SU-DHL-6 (cell line): ENCODE results near the gene CCNY.

ENCODE experiments used
- H2AFZ ChIP-seq: fragments of 200-600 bp; sonication (generic); 2 replicates; pipeline ENCODE4 v1.6.1; 2014; ENCODE audit warnings: low read depth, mild to moderate bottlenecking, moderate library complexity, mixed read lengths, antibody characterized with exemption, low read length; ENCODE audit not compliant: severe bottlenecking
- H3F3A ChIP-seq: fragments of 200-600 bp; shearing (Covaris generic); 2 replicates; pipeline ENCODE4 v1.6.0; 2016; ENCODE audit warnings: antibody characterized with exemption, mild to moderate bottlenecking; ENCODE audit not compliant: insufficient read depth
- H3K27ac ChIP-seq: fragments of 200-600 bp; sonication (generic); 2 replicates; pipeline ENCODE4 v1.5.1; 2016; ENCODE audit warnings: low read depth, mild to moderate bottlenecking, low read length, moderate library complexity, mixed read lengths
- H3K27me3 ChIP-seq: fragments of 200-600 bp; sonication (generic), shearing (Covaris generic); 2 replicates; pipeline ENCODE4 v1.6.0; 2014; ENCODE audit warnings: mild to moderate bottlenecking, low read length
- H3K36me3 ChIP-seq: fragments of 200-600 bp; sonication (generic); 2 replicates; pipeline ENCODE4 v1.6.1; 2014; ENCODE audit warnings: mild to moderate bottlenecking, low read length, mixed read lengths
- H3K4me2 ChIP-seq: fragments of 300-600, 200-600 bp; shearing (Covaris generic), sonication (generic); 2 replicates; pipeline ENCODE4 v1.6.0; 2014; ENCODE audit warnings: low read length, low read depth, mild to moderate bottlenecking; ENCODE audit not compliant: poor library complexity, severe bottlenecking
- H3K4me3 ChIP-seq: fragments of 200-600 bp; sonication (generic); 2 replicates; pipeline ENCODE4 v1.5.1; 2014; ENCODE audit warnings: antibody characterized with exemption, low read length, mild to moderate bottlenecking, mixed read lengths; ENCODE audit not compliant: insufficient read depth, poor library complexity, severe bottlenecking
- H3K79me2 ChIP-seq: fragments of 200-600 bp; sonication (generic); 2 replicates; pipeline ENCODE4 v1.6.1; 2014; ENCODE audit warnings: mild to moderate bottlenecking, low read length, moderate library complexity; ENCODE audit not compliant: insufficient read depth
- H3K9ac ChIP-seq: fragments of 200-600 bp; sonication (generic); 2 replicates; pipeline ENCODE4 v1.7.0; 2014; ENCODE audit warnings: mild to moderate bottlenecking, low read length
- H3K9me2 ChIP-seq: fragments of 200-600 bp; sonication (generic); replicated peaks from 2 replicates; pipeline ENCODE4 v1.6.1; 2014; ENCODE audit warnings: low read length; ENCODE audit not compliant: insufficient read depth
- H3K9me3 ChIP-seq: fragments of 200-600 bp; sonication (generic); 2 replicates; pipeline ENCODE4 v1.6.1; 2014; ENCODE audit warnings: low read length, mixed read lengths; ENCODE audit not compliant: insufficient read depth
- H4K20me1 ChIP-seq: fragments of 200-600 bp; sonication (generic); 2 replicates; pipeline ENCODE4 v1.6.1; 2014; ENCODE audit warnings: low read depth, mild to moderate bottlenecking, antibody characterized with exemption, low read length, moderate library complexity, mixed read lengths
- EZH2phosphoT487 ChIP-seq: fragments of 200-600 bp; sonication (generic), shearing (Covaris generic); conservative IDR thresholded peaks from 2 replicates; pipeline ENCODE4 v1.6.1; 2018; ENCODE audit warnings: mild to moderate bottlenecking, antibody characterized with exemption, low read length, moderate library complexity, mixed read lengths
- TF ChIP-seq, protein P1 (sequence below): fragments of 200-600 bp; sonication (generic); IDR thresholded peaks from one replicate; pipeline ENCODE4 v1.5.1; 2017; ENCODE audit warnings: antibody characterized with exemption, mild to moderate bottlenecking, low read length, moderate library complexity; ENCODE audit not compliant: insufficient read depth, poor library complexity, severe bottlenecking

CCNY gene

DNA sequence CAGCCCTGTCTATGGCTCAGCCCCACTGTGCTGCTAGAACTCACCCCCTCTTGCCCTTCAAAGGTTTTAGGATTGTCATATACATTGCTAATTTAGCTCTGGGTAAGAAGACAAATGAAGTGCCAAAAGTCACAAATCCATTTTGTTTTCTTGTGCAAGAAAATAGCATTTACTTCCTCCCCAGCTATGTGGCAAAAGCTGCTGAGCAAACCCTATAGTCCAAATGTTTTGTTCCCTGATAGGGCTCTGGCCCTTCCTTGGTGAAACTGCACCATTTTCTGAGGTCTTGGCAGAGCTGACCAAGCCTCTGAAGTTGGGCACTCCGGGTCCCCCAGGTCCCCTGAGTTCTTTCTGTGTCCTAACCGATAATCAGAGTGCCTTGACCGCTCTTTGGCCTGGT lies 184.7 kb downstream of the CCNY start:
- no peaks in the 10 kb centered on the region for H3K27me3 ChIP-seq
- H3K9me3 ChIP-seq, result no peaks in the 10 kb centered on the region
- H3K79me2 ChIP-seq, result no peaks in the 10 kb centered on the region
- TF ChIP-seq, protein P1, sequence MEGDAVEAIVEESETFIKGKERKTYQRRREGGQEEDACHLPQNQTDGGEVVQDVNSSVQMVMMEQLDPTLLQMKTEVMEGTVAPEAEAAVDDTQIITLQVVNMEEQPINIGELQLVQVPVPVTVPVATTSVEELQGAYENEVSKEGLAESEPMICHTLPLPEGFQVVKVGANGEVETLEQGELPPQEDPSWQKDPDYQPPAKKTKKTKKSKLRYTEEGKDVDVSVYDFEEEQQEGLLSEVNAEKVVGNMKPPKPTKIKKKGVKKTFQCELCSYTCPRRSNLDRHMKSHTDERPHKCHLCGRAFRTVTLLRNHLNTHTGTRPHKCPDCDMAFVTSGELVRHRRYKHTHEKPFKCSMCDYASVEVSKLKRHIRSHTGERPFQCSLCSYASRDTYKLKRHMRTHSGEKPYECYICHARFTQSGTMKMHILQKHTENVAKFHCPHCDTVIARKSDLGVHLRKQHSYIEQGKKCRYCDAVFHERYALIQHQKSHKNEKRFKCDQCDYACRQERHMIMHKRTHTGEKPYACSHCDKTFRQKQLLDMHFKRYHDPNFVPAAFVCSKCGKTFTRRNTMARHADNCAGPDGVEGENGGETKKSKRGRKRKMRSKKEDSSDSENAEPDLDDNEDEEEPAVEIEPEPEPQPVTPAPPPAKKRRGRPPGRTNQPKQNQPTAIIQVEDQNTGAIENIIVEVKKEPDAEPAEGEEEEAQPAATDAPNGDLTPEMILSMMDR, result no peak
- no peak for TF ChIP-seq EZH2phosphoT487
- H3K36me3 ChIP-seq, result no peaks in the 10 kb centered on the region
- H4K20me1 ChIP-seq, result no peaks in the 10 kb centered on the region
- H3K4me2 ChIP-seq, result no peak overlapping the region
- no peaks in the 10 kb centered on the region for H3F3A ChIP-seq
- H3K27ac ChIP-seq, result no peak overlapping the region
- no peak overlapping the region for H3K4me3 ChIP-seq
- no peak overlapping the region for H3K9ac ChIP-seq
- no peak overlapping the region for H2AFZ ChIP-seq
- no peaks in the 10 kb centered on the region for H3K9me2 ChIP-seq

DNA sequence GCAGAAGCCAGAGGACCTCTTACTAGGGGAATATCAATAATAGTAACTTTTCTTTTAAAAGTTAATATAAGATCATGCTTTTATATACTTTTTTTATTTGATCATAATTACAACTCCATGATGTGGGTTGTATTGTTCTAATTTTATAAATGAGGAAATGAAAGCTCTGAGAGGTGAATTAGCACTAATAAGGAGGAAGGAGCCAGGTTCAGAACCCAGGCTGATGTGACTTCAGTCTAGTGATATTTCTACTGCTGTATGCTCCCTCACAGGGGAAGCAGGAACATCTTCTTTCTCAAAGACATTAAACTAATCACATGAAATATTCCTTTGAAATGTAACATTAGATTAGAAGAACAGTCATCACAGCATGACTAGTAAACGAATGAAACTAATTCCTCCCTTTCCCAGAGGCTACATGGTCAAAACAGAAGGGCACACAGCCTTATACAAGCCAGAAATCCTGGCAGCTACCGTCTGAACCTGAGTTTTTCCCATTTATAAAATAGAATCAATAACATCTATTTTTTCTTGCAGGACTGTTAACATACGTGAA lies 187.4 kb downstream of the CCNY start:
- no peaks in the 10 kb centered on the region for H4K20me1 ChIP-seq
- no peaks in the 10 kb centered on the region for H3K9me2 ChIP-seq
- no peaks in the 10 kb centered on the region for H3K79me2 ChIP-seq
- no peak overlapping the region for H3K4me2 ChIP-seq
- H3K36me3 ChIP-seq, result no peaks in the 10 kb centered on the region
- no peak for TF ChIP-seq EZH2phosphoT487
- TF ChIP-seq, protein P1, result no peak
- H3K9me3 ChIP-seq, result no peaks in the 10 kb centered on the region
- no peak overlapping the region for H3K27ac ChIP-seq
- no peak overlapping the region for H3K9ac ChIP-seq
- H3K27me3 ChIP-seq, result no peaks in the 10 kb centered on the region
- no peak overlapping the region for H3K4me3 ChIP-seq
- H3F3A ChIP-seq, result no peaks in the 10 kb centered on the region
- no peak overlapping the region for H2AFZ ChIP-seq

DNA sequence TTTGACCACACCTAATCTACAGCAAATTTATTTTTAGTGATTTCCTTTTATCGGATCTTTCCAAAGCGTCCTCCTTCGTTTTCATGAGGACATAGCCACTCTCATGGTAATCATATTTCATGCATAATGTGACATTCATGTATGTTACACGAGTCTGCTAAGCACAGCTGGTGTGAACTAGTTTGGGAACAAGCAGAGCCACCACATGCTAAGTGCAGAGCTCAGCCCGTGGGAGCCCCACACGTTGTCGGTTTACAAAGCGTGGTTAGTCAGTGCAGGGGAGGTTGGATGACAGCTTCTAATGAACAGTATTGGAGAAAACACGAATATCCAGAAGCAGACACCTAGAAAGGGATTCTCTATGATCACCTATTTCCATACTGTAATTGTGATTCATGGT lies 190.4 kb downstream of the CCNY start:
- no peak for TF ChIP-seq EZH2phosphoT487
- TF ChIP-seq, protein P1, result no peak
- H3K9ac ChIP-seq, result no peak overlapping the region
- H3K27ac ChIP-seq, result no peak overlapping the region
- H3F3A ChIP-seq, result no peaks in the 10 kb centered on the region
- no peaks in the 10 kb centered on the region for H3K9me2 ChIP-seq
- H3K79me2 ChIP-seq, result no peaks in the 10 kb centered on the region
- no peaks in the 10 kb centered on the region for H3K9me3 ChIP-seq
- no peaks in the 10 kb centered on the region for H4K20me1 ChIP-seq
- H3K4me2 ChIP-seq, result no peak overlapping the region
- H3K27me3 ChIP-seq, result no peaks in the 10 kb centered on the region
- no peak overlapping the region for H3K4me3 ChIP-seq
- no peak overlapping the region for H2AFZ ChIP-seq
- no peaks in the 10 kb centered on the region for H3K36me3 ChIP-seq
